GM21526 (cell line): ENCODE data around the gene GAB2.

Source experiments
- ATAC-seq: cut with Tn5 transposase; IDR thresholded peaks from one replicate; pipeline ENCODE4 v1.9.1; 2021; ENCODE audit warnings: moderate library complexity; ENCODE audit not compliant: unreplicated experiment, low FRiP score

Gene GAB2

DNA sequence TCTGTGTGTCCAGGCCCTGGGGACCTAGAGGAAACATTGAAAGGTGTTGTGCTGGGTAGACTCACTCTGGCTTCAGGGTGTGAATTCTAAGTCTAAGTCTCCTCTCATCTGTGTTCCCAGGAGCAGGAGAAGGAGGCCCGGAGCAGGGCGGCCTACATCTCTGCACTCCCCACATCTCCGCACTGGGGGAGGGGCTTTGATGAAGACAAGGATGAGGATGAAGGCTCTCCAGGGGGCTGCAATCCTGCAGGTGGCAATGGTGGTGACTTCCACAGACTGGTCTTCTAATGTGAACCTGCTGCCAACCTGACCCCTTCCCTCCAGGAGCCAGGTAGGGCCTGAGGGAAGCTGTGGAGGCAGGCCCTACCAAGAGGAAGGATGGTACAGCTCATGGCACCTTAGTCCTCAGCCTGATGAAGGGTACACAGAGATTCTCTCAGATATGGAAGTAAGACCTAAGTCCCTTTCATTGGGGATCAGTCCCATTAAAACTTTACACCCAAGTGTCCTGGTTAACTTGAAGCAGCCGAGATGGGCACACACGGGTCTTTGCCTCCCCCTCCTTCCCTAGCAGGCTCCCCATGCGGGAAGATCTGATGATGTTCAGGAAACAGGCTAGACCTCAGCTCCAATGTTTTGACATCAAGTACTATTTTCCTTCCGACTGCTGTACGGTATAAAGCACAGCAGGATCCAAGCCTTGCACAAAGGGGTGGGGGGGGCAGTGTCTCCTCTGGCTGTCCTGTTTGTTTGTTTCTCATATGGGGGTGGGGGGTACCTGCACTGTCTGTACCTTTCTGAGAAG, 203.9 kb downstream of the GAB2 start:
- no peak for ATAC-seq

DNA sequence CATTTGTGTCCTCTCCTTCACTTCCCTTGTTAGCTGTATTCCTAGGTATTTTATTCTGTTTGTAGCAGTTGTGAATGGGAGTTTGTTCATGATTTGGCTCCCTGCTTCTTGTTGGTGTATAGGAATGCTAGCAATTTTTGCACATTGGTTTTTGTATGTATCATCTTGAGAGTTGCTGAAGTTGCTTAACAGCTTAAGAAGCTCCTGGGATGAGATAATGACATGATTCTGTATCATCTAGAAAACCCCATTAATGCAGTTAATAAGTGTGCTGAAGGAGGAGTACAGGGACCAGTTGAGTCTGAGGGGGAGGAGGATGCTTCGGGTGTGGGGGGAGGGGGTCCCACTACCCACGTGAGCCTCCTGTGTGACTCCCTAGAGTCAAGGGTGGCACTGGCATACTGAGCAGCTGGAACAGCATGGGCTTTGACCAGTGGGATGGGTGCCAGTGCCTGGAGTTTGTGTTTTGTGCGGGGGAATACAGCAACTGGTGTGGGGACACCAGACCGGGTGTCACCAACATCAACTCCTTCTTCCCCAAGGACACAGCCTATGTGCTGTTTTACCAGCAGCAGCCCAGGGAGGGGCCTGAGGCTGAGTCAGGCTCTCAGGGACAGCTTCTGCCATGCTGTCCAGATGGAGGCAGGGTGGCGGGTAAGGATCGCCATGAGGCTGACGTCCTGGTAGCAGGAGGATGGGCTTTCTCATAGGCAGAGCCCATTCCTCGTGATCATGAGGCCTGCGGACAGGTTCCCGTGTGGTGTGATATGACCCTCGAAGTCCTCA, 204.8 kb downstream of the GAB2 start:
- no peak for ATAC-seq

DNA sequence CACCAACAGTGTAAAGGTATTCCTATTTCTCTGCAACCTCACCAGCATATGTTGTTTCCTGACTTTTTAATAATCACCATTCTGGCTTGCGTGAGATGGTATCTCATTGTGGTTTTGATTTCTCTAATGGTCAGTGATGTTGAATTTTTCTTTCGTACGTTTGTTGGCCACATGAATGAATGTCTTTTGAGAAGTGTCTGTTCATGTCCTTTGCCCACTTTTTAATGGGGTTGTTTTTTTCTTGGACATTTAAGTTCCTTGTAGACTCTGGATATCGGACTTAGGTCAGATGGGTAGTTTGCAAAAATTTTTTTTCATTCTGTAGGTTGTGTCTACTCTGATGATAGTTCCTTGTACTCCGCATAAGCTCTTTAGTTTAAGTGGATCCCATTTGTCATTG, 206.1 kb downstream of the GAB2 start:
- no peak for ATAC-seq

DNA sequence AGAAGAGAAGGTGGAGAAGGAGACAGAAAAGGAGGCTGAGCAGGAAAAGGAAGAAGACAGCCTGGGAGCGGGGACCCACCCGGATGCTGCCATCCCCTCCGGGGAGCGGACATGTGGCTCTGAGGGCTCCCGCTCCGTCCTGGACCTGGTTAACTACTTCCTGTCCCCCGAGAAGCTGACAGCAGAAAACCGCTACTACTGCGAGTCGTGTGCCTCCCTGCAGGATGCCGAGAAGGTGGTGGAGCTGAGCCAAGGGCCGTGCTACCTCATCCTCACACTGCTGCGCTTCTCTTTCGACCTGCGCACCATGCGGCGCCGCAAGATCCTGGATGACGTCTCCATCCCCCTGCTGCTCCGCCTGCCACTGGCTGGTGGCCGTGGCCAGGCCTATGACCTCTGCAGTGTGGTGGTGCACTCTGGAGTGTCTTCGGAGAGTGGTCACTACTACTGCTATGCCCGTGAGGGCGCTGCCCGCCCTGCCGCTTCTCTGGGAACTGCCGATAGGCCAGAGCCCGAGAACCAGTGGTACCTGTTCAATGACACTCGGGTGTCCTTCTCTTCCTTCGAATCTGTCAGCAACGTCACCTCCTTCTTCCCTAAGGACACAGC, 207.5 kb downstream of the GAB2 start:
- no peak for ATAC-seq

DNA sequence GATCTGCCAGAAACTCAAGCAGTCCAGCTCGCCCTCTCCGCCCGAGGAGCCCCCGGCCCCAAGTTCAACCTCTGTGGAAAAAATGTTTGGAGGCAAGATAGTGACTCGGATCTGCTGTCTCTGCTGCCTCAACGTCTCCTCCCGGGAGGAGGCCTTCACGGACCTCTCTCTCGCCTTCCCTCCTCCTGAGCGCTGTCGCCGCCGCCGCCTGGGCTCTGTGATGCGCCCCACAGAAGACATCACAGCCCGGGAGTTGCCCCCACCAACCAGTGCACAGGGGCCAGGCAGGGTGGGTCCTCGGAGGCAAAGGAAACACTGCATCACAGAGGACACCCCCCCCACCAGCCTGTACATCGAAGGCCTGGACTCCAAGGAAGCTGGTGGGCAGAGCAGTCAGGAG, 208.1 kb downstream of the GAB2 start:
- no peak for ATAC-seq

DNA sequence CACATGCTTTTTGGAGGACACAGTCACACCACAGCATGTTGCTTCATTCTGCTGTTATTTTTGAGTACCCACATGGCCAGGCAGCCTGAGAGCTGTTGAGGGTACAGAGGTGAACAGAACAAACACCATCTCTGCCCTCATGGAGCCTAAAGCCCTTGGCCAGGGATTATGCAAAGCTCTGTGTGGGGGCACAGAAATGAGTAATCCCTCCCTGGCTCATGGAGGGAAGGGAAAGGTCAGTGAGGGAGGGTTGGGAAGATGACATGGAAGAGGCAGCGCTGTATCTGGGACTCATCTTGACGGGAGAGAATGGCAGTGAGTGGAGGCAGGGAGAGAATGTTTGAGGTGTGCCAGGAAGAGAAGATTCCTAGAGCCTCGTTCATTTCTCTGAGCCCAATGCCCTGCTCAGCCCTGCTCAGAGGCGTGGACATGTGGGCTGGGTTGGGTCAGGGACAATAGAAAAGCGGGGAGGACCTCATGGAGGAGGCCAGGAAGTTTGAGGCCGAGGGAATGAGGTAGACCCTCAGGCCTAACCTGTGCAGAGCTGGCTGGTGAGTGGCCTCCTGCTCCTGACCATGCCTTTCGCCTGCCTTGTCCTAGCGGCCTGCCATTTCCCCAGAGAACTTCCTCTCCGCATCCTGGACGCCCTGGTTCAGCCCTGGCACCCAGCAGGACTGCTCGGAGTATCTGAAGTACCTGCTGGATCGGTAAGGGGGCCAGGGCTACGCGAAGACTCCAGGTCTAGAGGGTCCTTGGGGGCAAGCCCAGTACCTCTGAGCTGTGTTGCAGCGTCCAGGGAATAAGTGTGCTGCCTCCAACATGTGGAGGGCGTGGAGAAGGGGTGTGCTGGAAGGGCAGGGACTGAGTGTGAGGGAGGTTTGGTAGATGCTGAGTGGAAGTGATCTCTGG, 209.1 kb downstream of the GAB2 start:
- ATAC-seq: no peak

DNA sequence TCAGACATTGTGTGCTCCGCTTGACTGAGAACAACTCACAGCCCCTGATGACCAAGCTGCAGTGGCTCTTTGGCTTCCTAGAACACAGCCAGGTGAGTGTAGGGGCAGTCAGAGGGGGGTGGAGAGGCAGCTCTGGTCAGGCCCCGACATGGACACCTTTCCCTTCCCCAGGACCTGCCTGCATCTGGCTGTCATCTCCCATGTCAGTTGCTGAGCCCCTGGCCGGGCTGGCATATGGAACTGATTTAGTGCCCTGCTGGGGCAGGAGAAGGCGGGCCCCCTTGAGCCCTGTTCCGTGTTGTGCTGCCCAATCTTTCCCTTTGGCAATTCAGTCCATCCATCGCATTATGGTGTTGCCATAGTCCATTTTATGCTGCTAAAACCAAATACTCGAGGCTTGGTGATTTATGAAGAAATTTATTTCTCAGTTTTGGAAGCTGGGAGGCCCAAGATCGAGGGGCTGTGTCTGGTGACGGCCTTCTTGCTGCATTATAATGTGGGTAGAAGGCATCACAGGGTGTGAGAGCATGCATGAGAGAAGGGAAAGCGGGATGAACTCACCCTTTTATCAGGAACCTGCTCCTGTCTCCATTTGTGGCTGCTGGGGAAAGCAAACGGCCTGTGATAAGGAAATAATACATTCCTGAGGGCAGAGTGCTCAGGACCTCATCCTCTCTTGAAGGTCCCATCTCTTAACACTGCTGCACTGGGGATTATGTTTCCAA, 209.9 kb downstream of the GAB2 start:
- no peak for ATAC-seq

DNA sequence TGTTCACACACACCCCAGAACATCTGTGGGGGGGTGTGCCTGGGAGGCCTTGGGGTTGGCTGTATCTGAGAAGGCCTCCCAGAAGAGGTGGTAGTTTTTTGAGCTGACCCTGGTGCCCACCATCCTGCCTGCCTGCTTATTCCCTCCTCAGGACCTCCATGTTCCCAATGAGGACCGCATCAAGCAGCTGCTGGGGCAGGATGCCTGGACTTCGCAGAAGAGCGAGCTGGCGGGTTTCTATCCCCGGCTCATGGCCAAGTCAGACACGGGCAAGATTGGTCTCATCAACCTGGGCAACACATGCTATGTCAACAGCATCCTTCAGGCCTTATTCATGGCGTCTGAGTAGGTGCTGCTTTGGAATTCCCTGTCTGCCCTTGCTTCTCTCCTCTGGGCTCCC, 211.9 kb downstream of the GAB2 start:
- ATAC-seq: no peak

DNA sequence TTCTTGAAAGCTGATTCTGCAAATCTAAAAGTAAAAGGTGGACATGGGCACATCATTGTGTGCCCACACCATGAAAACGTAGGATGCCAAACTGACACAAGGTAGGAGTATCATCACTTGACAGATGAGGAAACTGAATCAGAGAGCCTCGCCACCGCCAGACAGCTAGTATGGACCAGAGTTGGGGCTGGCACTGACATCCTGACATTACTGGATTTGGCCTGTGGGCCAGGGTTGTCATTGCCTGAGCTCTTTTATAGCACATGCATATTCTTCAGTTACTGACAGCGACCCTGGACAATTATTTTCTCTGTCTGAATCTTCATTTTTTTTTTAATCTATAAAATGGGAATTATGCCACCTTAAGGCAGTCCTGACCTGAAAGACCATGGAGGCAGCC, 212.4 kb downstream of the GAB2 start:
- no peak for ATAC-seq

DNA sequence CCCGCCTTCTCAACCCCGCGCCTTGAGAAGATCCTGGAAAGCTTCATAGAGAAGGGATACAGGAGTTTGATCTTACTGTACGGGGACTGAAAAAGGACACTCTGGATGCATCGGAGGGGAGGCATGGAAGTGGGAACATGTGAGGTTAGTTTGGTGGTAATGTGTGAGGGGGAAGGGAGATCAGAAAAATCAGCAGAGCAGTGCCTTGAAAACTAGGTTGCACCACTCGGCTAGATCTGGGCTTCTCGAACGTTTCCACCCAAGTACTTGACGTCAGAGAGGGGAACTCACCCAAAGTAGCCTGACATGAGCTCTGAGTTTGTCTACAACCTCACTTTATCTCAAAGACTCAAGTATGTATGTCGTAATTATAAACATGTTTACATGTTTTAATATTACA, 214.4 kb downstream of the GAB2 start:
- no peak for ATAC-seq

DNA sequence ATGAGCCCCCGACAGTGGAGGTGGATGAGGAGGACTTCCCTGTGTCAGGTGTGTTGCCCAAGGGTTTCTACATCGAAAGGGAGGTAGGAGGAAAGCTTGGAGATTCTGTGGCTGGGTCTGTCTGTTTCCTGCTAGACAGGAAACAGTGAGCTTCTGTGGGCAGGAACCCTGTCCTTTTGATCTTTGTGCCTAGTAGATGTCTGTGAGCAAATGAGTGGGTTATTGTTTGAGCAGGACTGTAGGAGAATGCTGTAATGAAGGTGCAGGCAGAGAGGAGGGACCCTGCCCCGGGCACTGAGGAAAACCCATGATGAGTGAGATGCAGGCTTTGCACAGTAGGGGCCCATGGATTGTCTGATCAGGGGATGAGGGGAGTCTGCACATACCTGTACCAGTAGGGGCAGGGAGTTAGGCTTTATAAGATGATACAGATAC, 214.9 kb downstream of the GAB2 start:
- no peak for ATAC-seq

DNA sequence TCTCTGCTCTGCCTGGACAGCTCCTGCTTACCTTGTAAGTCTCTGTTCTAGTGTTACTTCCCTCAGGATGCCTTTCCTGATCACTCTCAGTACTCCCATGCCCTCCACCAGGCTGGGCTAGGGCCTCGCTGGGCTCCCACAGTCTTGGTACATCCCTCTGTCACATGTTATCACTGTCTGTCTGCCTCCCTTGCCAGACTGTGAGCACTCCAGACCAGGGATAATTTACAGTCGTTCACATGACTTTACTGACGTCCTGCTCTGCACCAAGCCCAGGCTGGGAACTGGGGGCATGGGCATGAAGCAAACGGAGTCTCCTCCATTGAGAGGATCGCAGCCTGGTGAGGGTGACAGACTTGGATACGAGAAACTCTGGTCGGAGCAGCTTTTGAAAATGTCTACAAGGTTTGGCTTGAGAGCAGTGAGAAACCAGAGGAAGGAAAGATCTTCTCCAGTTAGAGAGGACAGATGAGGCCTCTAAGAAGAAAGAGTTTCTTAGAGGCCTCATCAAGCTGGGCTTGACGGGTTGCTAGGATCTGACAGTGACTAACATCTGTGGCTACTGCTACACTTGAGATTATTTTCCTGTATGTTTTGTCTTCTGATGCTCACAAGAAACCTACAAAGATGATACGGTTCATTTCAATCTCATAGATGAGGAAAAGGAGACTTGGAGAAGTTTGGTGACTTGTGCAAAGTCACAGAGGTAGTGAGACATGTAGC, 216.4 kb downstream of the GAB2 start:
- ATAC-seq: no peak

DNA sequence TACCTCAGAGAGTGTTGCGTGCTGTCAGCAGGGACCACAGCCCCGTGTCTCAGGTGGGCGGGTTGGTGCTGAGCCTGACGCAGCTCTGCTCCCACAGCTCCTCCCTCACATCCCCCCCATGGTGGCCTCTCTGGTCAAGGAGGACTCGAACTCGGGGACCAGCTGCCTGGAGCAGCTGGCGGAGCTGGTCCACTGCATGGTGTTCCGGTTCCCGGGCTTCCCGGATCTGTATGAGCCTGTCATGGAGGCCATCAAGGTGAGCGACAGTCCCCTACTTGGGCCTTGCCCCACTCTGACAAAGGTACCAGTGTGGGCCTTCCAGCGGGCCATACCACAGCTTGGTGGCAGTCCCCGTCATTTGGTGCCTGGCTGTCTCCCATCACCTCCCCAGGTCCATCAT, 217.1 kb downstream of the GAB2 start:
- ATAC-seq: no peak

DNA sequence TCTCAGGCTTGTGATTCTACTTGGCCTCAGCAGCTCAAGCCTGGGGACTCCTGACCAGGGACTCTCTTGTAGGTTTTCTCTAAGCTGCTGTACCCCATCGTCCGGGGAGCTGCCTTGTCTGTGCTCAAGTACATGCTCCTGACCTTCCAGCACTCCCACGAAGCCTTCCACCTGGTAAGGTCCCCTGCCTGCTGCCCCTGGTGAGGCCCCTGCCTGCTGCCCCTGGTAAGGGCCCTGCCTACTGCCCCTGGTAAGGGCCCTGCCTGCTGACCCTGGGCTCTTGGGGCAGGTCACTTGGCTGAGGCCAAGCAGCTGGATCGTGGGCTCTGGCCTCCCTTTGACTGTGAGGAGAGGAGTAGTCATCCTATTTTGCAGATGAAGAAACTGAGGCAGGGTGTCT, 217.6 kb downstream of the GAB2 start:
- ATAC-seq: no peak

DNA sequence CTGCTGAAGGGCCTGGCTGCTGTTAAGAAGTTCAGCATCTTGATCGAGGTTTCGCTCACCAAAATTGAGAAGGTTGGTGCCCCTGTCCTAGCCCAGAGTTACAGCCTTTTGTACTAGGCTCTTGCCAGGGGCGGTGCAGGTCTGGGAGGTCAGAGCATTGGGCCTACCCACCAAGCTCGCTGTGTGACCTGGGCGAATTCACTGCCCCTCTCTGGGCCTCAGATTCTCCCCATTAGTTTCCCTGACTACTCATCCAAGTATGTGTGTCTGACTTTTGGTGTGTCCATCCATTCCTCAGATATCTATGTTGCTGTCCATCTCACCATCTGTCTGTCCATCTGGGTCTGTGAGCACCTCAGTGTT, 218.0 kb downstream of the GAB2 start:
- ATAC-seq: no peak

DNA sequence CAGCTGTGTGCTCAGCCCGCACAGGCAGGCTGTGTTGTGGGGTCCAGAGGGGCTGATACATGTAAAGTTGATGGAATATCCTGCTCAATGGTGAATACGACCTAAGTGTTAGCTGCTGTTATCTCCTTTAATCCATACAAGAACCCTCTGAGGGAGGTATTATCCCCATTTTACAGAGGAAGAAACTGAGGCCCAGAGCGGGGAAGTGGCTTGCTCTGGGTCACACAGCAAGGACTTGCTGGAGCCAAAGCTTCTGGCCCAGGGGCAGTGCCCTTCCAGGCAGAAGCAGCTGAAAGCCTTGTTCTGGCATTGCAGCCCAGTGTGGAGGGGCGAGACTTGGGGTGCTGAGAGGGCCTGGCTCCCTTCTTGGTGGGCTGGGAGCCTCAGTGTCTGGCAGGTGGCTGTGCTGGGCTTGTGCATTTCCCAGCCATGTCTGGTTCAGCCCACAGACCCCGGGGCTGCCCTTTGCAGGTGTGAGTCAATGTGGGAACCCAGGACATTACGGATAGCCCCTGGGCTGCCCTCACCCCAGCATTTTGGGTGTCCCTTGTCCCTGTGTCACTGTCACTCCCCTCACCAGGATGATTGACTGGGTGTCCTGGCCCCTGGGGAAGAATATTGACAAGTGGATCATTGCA, 218.5 kb downstream of the GAB2 start:
- ATAC-seq: no peak

DNA sequence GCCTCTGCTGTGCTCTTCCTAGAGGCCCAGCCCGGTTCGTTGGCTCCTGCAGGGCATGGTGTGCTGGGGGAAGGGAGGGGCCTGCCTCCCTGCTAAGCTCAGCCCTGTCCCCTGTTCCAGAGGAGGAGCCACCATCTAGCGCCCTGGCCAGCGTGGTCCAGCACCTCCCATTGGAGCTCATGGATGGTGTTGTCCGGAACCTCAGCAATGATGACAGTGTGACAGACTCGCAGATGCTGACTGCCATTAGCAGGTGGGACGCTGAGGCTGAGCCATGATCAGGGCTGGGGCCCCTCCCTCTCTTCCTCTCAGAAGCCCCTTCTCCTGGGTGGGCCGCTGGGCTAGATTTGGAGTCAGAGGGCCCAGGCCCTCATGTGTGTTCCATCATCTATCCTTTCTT, 219.8 kb downstream of the GAB2 start:
- no peak for ATAC-seq

DNA sequence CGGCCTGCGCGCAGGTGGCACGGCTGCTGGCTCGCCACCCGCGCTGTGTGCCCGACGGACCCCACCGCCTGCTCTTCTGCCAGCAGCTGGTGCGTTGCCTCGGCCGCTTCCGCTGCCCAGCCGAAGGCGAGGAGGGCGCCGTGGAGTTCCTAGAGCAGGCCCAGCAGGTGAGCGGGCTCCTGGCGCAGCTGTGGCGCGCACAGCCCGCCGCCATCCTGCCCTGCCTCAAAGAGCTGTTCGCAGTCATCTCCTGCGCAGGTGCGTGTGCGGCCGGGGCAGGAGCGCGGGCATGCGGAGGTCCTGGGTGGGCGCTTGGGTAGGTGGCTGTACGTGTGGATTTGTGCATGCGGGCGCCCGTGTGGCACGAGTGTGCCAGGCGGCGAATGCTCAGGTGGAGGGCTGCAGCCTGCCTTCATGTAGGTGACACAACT, 220.9 kb downstream of the GAB2 start:
- ATAC-seq: no peak
